Effector memory CD4-positive, alpha-beta T cell (primary cell): ENCODE data around the gene JAK1.
"Not testable (repeated sequence)": the region's sequence is repeated elsewhere in the genome, so short reads cannot be mapped to it uniquely, and the experiment has no call there.

Experiments used
- DNase-seq, 3 donors: peaks; one replicate each; pipeline ENCODE4 v3.0.0-alpha.2; 2020
- H3K27ac ChIP-seq: 2 replicates; pipeline ENCODE4 v1.7.0; 2013; ENCODE audit warnings: mild to moderate bottlenecking, low read length, moderate library complexity; ENCODE audit not compliant: insufficient read depth, poor library complexity, severe bottlenecking
- H3K27me3 ChIP-seq: replicated peaks from 2 replicates; pipeline ENCODE4 v1.7.0; 2013; ENCODE audit warnings: mild to moderate bottlenecking, low read length; ENCODE audit not compliant: insufficient read depth, control insufficient read depth, poor library complexity, severe bottlenecking
- H3K36me3 ChIP-seq: 2 replicates; pipeline ENCODE4 v1.7.0; 2013; ENCODE audit warnings: mild to moderate bottlenecking, low read length, moderate library complexity; ENCODE audit not compliant: control insufficient read depth, insufficient read depth
- H3K4me1 ChIP-seq: 2 replicates; pipeline ENCODE4 v1.7.0; 2013; ENCODE audit warnings: low read length, mild to moderate bottlenecking; ENCODE audit not compliant: control insufficient read depth, insufficient read depth, poor library complexity, severe bottlenecking
- H3K4me3 ChIP-seq: 2 replicates; pipeline ENCODE4 v1.7.0; 2013; ENCODE audit warnings: low read length, low read depth, mild to moderate bottlenecking; ENCODE audit not compliant: insufficient read depth, poor library complexity, severe bottlenecking
- H3K9me3 ChIP-seq: 2 replicates; pipeline ENCODE4 v1.7.0; 2013; ENCODE audit warnings: mild to moderate bottlenecking, low read length, moderate library complexity; ENCODE audit not compliant: control insufficient read depth

Gene JAK1

GRCh38 chr1:64938991-64939390 is 27.4 kb downstream of the JAK1 start:
- DNase-seq = no peak
- Histone ChIP-seq H3K4me1 (peaks cover 34% of the 10 kb centered on the region), H3K27me3 (no peaks in the 10 kb centered on the region), H3K36me3 (no peaks in the 10 kb centered on the region), H3K4me3 (no peak overlapping the region), H3K27ac (no peak overlapping the region), H3K9me3 (no peaks in the 10 kb centered on the region)

- H3K27ac ChIP-seq = no peak overlapping the region
- H3K9me3 ChIP-seq = no peaks in the 10 kb centered on the region
Measured at GRCh38 chr1:64936956-64937355, 29.4 kb downstream of the JAK1 start.

GRCh38 chr1:64935551-64936155 is 30.7 kb downstream of the JAK1 start:
- no peak overlapping the region for H3K27ac ChIP-seq
- no peaks in the 10 kb centered on the region for H3K9me3 ChIP-seq
- H3K4me1 ChIP-seq = peaks cover 26% of the 10 kb centered on the region
- no peak overlapping the region for H3K4me3 ChIP-seq
- H3K27me3 ChIP-seq = no peaks in the 10 kb centered on the region
- no peaks in the 10 kb centered on the region for H3K36me3 ChIP-seq
- DNase-seq = no peak

More at GRCh38 chr1:64936956-64937355, 29.4 kb downstream of the JAK1 start:
- Histone ChIP-seq H3K27me3 (no peaks in the 10 kb centered on the region), H3K4me3 (no peak overlapping the region), H3K36me3 (no peaks in the 10 kb centered on the region), H3K4me1 (peaks cover 26% of the 10 kb centered on the region)
- no peak for DNase-seq

- H3K4me3 ChIP-seq = no peak overlapping the region
- H3K27ac ChIP-seq = no peak overlapping the region
- H3K4me1 ChIP-seq = peaks cover 23% of the 10 kb centered on the region
- DNase-seq = no peak
- no peaks in the 10 kb centered on the region for H3K9me3 ChIP-seq
- no peaks in the 10 kb centered on the region for H3K27me3 ChIP-seq
- H3K36me3 ChIP-seq = no peaks in the 10 kb centered on the region
Measured at GRCh38 chr1:64934878-64935275, 31.5 kb downstream of the JAK1 start.

- H3K9me3 ChIP-seq = no peaks in the 10 kb centered on the region
- H3K27me3 ChIP-seq = no peaks in the 10 kb centered on the region
- H3K27ac ChIP-seq = no peak overlapping the region
- no peak overlapping the region for H3K4me3 ChIP-seq
- no peak for DNase-seq
- no peaks in the 10 kb centered on the region for H3K36me3 ChIP-seq
- peaks cover 18% of the 10 kb centered on the region for H3K4me1 ChIP-seq
Measured at GRCh38 chr1:64934115-64934877, 32.1 kb downstream of the JAK1 start.

- Histone ChIP-seq H3K27me3 (no peaks in the 10 kb centered on the region), H3K4me1 (peaks cover 13% of the 10 kb centered on the region), H3K36me3 (no peaks in the 10 kb centered on the region), H3K27ac (no peak overlapping the region), H3K4me3 (no peak overlapping the region), H3K9me3 (no peaks in the 10 kb centered on the region)
- no peak for DNase-seq
Measured at GRCh38 chr1:64933296-64934070, 32.9 kb downstream of the JAK1 start.

- Histone ChIP-seq H3K9me3 (no peaks in the 10 kb centered on the region), H3K4me3 (no peak overlapping the region), H3K4me1 (peaks cover 18% of the 10 kb centered on the region), H3K27me3 (no peaks in the 10 kb centered on the region), H3K27ac (no peak overlapping the region), H3K36me3 (no peaks in the 10 kb centered on the region)
- DNase-seq = no peak
Measured at GRCh38 chr1:64932962-64933295, 33.4 kb downstream of the JAK1 start.

- H3K4me3 ChIP-seq, DNase-seq, H3K27ac ChIP-seq, H3K27me3 ChIP-seq, H3K9me3 ChIP-seq, H3K36me3 ChIP-seq: not testable (repeated sequence)
- H3K4me1 ChIP-seq = peaks cover 18% of the 10 kb centered on the region
Measured at GRCh38 chr1:64930640-64931039, 35.7 kb downstream of the JAK1 start.

- Histone ChIP-seq H3K4me1 (peaks cover 26% of the 10 kb centered on the region), H3K36me3 (no peaks in the 10 kb centered on the region), H3K4me3 (no peak overlapping the region), H3K9me3 (no peaks in the 10 kb centered on the region), H3K27ac (no peak overlapping the region), H3K27me3 (no peaks in the 10 kb centered on the region)
- no peak for DNase-seq
Measured at GRCh38 chr1:64929221-64929620, 37.1 kb downstream of the JAK1 start.

- no peak overlapping the region for H3K27ac ChIP-seq
- no peak overlapping the region for H3K4me3 ChIP-seq
- no peaks in the 10 kb centered on the region for H3K27me3 ChIP-seq
- no peaks in the 10 kb centered on the region for H3K36me3 ChIP-seq
- H3K9me3 ChIP-seq = no peaks in the 10 kb centered on the region
- peaks cover 31% of the 10 kb centered on the region for H3K4me1 ChIP-seq
- DNase-seq = no peak
Measured at GRCh38 chr1:64928325-64928724, 38.0 kb downstream of the JAK1 start.
